Stimulated activated CD8-positive, alpha-beta memory T cell treated with anti-CD3 and anti-CD28 coated beads, Interleukin-4, amount 100 ng/mL, for 48 hours (primary cell): ENCODE results near the gene ATG16L1.

Experiments used
- DNase-seq: peaks from one replicate; pipeline ENCODE4 v3.0.0-alpha.2; 2020

The ATG16L1 gene

DNA sequence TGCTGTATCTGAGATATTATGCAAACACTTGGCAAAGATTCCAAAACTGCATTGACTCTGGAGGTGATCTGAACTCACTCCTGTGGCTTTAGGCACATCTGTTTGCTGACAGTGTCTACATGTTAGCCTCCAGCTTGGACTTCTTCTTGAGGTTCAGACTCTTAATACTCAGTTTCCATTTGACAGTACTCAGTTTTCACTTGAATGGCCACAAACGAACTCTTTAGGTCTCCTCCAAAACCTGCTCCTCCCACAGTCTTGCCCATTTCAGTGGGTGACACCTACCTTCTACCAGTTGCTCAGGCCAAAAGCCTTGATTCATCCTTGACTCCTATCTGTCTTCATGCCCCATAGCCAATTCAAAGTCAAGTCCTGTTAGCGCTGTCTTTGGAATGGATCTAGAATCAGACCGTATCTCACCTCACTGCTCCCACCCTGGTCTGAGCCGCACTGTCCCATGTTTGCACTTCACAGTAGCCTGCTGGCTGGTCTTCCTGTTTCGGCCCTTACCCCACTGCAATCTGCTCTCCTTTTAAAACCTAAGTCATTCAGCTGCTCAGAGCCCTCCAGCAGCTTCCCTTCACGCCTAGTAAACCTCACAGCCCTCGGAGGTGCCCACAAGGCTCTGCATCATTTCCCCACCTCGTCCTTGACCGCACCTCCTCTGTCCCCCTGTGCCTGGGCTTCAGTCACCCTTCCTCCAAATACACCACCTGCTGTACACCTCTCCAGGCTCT, 10.5 kb downstream of the ATG16L1 start:
- DNase-seq, result no peak

- DNase-seq, result no peak
Observed at GRCh38 chr2:233262562-233262961, 11.1 kb downstream of the ATG16L1 start.

DNA sequence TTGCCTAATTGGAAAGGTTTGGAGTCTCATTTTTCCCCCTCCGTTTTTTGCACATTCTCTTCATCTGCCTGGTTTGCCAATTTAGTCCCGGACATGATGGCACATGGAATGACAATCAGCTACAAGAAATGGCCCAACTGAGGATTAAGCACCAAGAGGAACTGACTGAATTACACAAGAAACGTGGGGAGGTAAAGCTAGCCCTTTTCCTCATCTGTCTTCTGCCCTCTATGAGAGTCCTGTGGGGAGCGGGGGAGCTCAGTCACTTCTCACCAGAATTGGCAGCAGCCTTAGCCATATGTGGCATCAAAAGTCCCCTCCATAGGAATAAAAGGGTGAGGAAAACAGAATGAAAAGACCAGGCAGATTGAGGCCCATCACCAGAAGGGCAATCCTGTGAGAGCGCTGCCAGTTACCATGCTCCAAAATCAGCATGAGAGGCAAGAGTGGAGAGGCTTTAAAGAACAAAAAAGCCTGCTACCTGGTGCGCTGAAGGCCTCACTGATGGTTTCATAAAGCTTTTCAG, 11.6 kb downstream of the ATG16L1 start:
- no peak for DNase-seq

- no peak for DNase-seq
Observed at GRCh38 chr2:233264667-233265066, 13.2 kb downstream of the ATG16L1 start.

- no peak for DNase-seq
Observed at GRCh38 chr2:233265899-233266431, 14.5 kb downstream of the ATG16L1 start.

- DNase-seq, result no peak
Observed at GRCh38 chr2:233266481-233266880, 15.0 kb downstream of the ATG16L1 start.

- peak; percentile 79 for DNase-seq
Observed at GRCh38 chr2:233267516-233268245, 16.2 kb downstream of the ATG16L1 start.

GRCh38 chr2:233270366-233270765, 18.9 kb downstream of the ATG16L1 start:
- DNase-seq, result no peak

- no peak for DNase-seq
Observed at GRCh38 chr2:233270951-233271350, 19.5 kb downstream of the ATG16L1 start.

DNA sequence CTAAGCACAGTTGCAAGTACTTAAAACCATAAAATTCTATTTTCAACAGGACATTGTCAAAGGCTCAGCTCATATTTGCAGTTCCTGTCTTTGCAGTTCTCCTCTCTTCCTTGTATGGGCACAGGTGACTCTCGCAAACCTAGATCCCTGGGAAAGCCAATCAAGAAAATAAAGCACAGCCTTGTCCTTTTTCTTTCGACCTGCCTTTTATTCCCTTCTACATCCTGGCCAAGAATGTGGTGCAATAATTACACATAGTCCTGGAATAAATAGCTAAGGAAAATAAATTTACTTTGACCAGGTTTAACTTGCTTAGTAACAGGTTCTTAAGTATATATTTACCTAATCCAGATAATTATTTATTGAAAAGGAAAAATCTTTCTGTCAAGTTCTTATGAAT, 20.2 kb downstream of the ATG16L1 start:
- DNase-seq, result no peak

GRCh38 chr2:233273120-233273519, 21.6 kb downstream of the ATG16L1 start:
- peak; percentile 52 for DNase-seq

- no peak for DNase-seq
Observed at GRCh38 chr2:233275223-233275622, 23.8 kb downstream of the ATG16L1 start.

- no peak for DNase-seq
Observed at GRCh38 chr2:233278921-233279320, 27.4 kb downstream of the ATG16L1 start.

GRCh38 chr2:233280114-233280693, 28.7 kb downstream of the ATG16L1 start:
- DNase-seq, result no peak

GRCh38 chr2:233281553-233281952, 30.1 kb downstream of the ATG16L1 start:
- DNase-seq, result no peak

DNA sequence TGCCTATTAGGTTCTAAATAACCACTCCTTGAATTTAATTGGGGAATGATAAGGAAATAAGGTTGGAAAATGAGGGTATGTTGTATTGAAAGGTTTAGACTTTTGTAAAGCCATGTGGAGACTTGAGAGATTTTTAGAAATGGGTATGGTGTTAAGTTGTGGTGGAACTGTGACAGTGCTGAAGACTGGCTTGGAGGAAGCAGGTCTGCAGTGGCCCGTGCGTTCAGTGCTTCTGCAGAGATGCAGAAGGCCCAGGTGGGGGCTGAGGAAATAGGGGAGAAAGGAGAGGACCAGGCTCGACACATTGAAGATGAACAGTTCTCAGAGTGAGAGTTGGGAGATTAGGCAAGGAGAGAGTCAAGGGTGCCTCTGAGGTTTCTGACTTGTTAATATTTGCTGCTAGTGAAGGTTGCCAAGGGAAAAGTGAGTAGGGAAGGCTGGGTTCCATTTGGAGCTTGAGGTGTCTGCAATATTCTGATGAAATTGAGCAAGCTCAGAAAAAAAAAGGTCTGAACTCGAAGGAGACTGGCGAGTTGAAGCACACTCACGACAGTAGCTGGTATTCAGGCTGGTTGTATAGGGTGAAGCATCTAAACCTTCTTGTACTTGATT, 30.6 kb downstream of the ATG16L1 start:
- no peak for DNase-seq

DNA sequence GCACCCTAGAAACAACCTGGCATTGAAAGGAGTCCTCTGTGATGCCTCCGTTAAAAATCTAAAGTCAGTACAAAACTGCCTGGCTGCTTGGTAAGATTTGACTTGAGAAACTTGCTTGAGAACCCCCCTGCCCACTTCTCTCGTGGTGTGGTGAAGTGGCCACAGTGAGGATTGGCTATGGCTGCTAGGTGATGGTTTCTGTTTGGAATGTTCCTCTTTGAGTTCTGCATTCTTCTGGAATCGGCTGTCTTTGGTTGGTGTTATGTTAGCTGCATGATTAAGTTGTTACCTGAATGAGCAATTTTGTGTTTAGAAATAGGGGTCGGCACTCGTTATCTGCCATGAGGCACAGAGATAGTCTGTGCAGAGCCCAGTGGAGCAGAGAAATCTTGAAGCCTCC, 34.4 kb downstream of the ATG16L1 start:
- no peak for DNase-seq

- no peak for DNase-seq
Observed at GRCh38 chr2:233287871-233288270, 36.4 kb downstream of the ATG16L1 start.

- no peak for DNase-seq
Observed at GRCh38 chr2:233288663-233289062, 37.2 kb downstream of the ATG16L1 start.

- DNase-seq, result no peak
Observed at GRCh38 chr2:233289648-233290047, 38.2 kb downstream of the ATG16L1 start.

- DNase-seq, result no peak
Observed at GRCh38 chr2:233290051-233290845, 38.8 kb downstream of the ATG16L1 start.

- no peak for DNase-seq
Observed at GRCh38 chr2:233295891-233296290, 44.4 kb downstream of the ATG16L1 start.
